Skeletal muscle cell (primary cell): ENCODE measurements around the gene PRKCSH.
"Not testable (repeated sequence)": the region's sequence is repeated elsewhere in the genome, so short reads cannot be mapped to it uniquely, and the experiment has no call there.

Source experiments
- DNase-seq: peaks from one replicate; pipeline ENCODE4 v3.0.0-alpha.2; 2010; ENCODE audit warnings: low read depth
- H3K4me3 ChIP-seq: 2 replicates; pipeline ENCODE4 v1.5.1; 2011; ENCODE audit warnings: low read depth, mild to moderate bottlenecking, control low read depth, low read length, moderate library complexity

Gene PRKCSH

DNA sequence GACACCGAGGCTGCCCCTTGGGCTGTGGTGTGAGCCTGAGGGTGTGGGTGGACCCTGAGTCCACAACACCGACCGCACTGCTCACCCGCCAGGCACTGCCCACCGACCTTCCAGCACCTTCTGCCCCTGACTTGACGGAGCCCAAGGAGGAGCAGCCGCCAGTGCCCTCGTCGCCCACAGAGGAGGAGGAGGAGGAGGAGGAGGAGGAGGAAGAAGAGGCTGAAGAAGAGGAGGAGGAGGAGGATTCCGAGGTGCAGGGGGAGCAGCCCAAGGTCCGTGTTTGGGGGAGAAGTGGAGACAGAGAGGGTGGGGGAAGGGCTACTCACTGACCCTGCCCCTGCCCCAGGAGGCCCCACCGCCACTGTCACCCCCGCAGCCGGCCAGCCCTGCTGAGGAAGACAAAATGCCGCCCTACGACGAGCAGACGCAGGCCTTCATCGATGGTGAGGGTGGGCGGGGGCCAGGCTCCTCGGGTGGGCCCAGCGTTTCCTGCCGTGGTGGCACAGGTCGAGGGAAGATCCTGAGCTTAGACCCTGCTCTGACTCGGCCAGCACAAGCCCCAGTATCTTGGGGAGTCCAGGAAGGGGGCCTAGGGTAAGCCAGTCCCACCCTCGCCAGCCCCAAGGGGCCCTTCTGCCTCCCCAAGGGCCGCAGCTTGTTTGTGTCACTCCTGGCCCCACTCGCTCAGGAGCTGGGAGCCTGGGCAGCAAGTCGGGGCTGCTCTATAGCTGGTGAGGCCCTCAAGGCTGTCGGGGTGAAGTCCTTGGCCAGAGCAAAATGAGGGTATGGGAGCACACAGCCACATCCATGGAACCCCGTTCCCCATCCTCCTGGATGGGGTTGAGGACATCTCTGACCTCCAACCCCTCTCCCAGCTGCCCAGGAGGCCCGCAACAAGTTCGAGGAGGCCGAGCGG, 12.2 kb downstream of the PRKCSH start:
- no peak overlapping the region for H3K4me3 ChIP-seq
- no peak for DNase-seq

DNA sequence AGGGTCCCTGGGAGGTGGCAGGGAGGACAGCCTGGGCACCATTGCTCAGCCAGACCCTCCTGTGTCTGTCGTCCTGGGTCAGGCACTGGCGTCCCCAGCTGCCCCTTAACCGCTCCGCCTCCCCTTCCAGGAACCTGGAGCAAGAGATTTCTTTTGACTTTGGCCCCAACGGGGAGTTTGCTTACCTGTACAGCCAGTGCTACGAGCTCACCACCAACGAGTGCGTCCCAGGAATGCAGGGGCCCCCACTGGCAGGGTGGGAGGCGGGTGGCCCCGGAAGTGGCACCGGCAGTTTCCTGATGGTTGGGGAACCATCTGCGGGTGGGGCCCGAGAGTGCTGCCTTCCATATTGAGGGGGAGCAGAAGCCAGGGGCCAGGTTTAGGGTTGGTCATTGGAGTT, 13.0 kb downstream of the PRKCSH start:
- no peak for DNase-seq
- H3K4me3 ChIP-seq = no peak overlapping the region

DNA sequence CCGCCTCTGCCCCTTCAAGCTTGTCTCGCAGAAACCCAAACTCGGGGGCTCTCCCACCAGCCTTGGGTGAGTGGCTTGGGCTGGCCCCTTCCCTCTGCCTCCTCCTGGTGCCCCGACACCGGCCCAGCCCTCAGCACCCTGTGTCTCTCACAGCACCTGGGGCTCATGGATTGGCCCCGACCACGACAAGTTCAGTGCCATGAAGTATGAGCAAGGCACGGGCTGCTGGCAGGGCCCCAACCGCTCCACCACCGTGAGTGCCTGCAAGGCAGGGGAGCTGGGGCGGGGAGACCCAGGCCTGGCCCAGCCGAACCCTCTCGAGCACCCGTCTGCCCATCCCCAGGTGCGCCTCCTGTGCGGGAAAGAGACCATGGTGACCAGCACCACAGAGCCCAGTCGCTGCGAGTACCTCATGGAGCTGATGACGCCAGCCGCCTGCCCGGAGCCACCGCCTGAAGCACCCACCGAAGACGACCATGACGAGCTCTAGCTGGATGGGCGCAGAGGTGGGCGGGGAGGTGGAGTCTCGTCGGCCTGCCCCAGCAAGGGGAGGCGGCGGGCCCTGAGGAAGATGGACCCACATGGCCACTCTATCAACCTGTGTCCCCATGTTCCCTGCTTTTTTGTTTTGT, 13.6 kb downstream of the PRKCSH start:
- H3K4me3 ChIP-seq = no peak overlapping the region
- no peak for DNase-seq

DNA sequence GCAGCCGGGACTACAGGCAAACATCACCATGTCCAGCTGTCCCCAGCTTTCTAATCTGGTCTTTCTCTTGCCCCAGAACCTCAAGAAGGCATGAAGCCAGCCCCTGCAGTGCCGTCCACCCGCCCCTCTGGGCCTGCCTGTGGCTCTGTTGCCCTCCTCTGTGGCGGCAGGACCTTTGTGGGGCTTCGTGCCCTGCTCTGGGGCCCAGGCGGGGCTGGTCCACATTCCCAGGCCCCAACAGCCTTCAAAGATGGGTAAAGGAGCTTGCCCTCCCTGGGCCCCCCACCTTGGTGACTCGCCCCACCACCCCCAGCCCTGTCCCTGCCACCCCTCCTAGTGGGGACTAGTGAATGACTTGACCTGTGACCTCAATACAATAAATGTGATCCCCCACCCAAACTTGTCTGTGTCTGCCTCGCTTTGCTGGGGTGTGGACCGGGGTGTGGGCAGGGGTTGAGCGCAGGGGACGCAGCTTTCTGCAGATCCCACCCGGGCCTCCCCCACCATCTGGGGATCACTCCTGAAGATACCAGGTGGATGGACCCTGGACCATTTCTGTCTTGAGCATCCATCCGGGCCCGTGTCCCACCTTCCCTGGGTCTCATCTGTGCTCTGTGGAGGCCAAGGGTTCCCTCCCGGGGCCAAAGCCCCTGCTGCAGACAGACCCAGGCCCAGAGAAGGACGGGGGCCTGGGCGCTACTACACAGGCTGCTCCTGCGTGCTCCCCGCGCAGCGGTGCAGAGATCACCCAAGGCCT, 15.3 kb downstream of the PRKCSH start:
- no peak for DNase-seq
- no peak overlapping the region for H3K4me3 ChIP-seq

DNA sequence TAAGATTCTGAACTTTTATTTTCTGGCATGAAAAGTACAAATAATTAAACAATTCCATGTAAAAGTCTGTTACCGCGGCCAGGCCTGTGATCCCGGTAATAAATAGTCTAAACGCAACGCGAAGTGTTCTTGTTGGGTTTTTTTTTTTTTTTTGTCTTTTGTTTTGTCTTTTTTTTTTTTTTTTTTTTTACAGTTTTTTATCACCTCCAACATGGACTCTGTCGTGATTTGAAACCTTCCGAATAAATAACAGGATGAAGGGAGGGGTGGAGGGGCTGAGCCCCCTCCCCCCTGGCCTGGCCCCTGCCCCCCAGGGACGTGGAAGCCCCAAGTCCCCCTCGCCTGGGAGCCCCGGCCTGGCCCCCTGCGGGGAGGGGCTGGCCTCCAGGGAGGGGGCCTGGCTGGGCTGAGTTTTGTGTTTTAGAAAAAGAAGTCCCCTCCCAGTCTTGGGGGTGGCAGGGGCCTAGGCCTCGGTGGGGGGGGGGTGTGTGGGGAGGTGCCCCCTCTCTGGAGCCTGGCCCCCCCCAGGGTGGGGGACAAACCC, 16.0 kb downstream of the PRKCSH start:
- no peak for DNase-seq
- H3K4me3 ChIP-seq = no peak overlapping the region

DNA sequence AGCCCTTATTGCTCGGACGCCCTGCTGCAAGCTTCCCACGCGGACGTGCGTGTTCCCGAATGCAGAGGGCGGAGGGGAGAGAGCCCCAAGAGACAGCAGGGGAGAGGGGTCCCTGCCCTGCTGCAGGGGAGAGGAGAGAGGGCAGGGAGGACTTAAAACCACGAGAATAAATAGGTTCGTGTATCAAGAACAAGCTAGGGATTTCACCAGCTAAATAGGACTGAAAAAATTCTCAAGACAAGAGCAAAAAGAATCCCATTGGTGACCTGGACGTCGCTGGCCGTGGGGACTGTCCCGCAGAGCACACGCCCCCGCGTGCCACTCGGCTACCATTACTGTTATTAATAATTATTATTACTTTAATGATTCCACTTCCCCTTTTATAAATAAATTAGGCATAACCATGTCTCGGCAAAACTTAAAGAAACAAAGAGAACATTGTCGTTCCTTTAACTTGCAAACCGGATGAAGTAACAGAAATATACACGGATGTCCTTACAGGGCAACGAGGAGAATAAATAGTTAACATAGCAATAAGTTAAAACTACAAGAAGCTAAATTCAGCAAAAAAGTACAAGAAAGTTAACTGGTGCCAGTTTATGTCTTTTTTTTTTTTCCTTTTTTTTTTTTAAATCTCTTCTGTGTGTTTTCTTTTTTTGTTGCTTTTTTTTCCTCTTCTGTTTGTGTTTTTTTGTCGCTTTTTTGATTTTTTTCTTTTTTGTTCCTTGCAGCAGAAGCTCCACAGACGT, 16.6 kb downstream of the PRKCSH start:
- DNase-seq = no peak
- no peak overlapping the region for H3K4me3 ChIP-seq

DNA sequence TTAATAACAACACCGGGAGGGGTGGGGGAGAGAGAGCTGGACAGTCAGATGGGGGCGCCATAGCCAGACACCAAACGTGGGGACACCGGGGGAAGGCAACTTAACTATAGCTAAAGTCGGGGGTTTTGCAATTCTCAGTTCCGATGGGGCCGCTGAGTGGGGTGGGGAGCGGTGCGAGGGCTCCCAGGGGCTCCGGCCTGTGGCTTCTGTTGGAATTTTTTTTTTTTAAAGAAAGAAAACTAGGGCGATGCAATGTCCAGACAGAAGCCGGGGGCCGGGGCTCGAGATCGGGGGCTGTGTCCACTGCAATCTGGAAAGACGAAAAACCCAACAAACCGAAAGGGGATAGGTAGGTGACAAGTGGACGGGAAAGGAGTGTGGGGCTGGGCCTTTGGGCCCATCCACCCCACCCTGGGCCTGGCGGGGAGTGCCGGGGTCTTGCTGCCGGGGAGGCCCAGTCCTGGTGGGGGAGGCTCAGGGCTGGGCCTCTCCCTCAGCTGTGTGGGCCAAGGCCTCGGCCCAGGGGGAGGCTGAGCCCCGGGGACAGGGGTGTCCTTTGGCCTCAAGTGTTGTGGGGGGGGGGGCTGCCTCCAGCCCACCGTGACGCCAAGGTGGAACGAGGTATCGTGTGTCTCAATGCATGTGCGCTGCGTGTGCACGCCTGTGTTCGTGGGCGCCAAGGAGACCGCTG, 17.3 kb downstream of the PRKCSH start:
- no peak for DNase-seq
- H3K4me3 ChIP-seq = no peak overlapping the region

DNA sequence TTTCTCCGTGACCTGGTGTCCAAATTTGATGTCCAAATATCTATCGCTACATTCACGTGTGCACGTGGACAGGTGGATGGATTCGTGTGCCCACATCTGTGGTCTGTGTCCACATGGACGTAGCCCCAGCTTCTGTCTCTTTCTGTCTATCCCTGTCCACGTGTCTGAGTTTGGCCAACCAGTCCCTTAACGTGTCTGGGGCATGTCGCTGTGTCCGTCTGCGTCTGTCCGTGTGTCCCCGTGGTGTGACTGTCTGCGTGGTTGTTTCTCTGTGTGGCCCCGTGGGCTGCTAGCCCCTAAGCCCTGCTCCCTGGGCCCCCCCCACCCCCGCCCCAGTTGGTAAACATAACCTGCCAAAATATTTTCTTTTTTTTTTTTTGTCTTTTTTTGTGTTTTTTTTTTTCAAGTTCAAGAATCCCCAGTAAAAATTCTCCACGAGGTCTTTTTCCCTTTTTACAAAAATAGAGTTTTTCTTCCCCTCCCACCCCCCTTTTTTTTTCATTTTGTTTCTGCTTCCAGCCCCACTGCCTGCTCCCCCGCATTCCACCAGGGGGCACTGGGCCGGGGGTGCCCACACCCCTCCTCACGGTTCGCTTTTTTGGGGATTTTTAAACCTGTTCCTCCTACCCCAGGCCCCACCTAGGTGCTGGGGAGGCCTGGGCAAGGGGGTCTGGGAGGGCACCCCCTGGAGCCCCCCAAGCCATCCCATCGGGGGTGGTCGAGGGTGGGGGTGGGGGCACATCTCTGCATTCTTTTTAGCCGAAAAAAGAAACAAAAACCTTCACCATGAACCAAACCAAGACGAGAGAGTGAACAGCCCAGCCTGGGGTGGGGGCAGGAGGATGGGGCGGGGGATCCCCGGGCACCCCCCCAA, 18.3 kb downstream of the PRKCSH start:
- no peak overlapping the region for H3K4me3 ChIP-seq
- no peak for DNase-seq

DNA sequence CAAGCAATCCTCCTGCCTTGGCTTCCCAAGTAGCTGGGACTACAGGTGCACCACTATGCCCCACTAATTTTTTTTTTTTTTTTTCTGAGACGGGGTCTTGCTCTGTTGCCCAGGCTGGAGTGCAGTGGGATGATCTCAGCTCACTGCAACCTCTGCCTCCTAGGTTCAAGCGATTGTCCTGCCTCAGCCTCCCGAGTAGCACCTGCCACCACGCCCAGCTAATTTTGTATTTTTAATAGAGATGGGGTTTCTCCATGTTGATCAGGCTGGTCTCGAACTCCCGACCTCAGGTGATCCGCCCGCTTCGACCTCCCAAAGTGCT, 19.8 kb downstream of the PRKCSH start:
- not testable (repeated sequence) for DNase-seq, H3K4me3 ChIP-seq

DNA sequence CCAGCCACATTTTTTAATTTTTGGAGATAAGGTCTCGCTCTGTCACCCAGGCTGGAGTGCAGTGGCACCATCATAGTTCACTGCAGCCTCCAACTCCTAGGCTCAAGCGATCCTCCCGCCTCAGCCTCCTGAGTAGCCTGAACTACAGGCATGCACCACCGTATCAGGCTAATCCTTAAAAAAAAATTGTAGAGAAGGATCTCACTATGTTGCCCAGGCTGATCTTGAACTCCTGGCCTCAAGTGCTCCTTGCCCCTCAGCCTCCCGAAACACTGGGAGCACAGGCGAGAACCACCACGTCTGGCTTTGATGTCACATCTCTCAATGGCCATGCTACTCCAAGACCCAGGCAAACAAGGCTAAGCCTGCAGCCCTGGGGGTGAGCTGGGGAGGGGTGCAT, 21.2 kb downstream of the PRKCSH start:
- no peak overlapping the region for H3K4me3 ChIP-seq
- no peak for DNase-seq

DNA sequence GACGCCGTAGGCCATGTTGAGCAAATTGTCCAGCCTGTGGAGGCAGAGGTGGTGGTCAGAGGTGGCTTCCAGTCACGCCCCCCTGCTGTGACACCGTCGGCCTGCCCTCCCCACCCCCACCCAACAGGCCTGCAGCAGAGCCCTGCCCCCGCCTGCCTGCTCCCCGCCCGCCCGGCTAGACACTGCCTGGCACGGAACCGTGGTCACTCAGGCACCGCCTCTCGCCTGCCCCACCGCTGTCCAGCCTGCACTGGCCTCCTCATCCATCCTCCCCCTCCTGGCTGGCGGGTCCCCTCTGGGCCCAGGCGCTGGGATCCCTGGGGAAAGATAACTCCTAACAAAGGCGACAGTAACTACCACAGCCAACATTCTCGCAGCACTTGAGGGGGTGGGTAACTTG, 21.7 kb downstream of the PRKCSH start:
- H3K4me3 ChIP-seq = no peak overlapping the region
- DNase-seq = no peak

DNA sequence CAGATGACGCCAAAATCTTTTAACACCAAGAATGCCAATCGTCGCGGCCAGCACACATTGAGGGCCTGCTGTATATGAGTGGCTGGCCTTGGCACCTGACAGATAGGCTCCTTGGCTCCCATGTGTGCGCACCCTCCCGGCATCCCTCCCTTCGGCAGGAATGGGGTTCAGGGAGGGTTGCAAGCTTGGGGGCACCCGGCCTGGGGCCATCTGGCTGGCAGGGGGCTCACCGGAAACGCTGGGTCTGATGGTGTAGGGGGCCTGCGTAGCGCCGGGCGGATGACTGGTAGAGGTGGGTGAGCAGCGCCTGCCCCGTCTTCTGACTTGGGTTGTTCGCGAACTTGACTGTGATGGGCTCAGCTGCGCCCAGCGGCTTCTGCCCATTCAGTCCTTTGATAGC, 22.4 kb downstream of the PRKCSH start:
- H3K4me3 ChIP-seq = no peak overlapping the region
- no peak for DNase-seq

DNA sequence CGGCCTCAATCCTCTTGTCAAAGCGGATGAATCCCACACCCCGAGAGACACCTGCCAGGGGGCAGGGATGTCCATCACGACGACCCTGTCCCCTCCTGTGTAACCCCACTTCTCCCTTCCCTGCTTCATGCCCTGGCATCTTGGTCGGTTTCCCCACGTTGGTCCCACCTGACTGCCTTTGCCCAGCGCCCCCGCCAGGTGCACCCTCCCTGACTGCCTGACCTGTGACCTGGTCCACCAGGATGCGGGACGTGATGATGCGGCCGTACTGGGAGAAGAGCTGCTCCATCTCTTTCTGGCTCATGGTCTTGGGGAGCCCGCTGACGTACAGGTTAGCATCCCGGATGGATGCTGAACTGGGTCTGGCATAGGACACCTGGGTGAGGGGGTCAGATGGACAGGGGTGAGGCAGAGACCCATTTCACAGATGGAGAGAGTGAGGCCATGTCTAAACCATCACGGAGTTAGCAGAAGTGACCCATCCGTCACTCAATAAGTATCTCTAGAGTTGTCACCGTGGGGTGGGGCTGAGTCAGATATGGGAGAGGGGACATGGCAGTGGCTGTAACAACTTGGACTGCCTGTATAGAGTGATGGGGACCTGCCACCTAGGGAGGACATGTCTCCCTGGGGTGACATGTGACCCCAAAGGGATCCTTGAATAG, 22.9 kb downstream of the PRKCSH start:
- no peak overlapping the region for H3K4me3 ChIP-seq
- DNase-seq = no peak

DNA sequence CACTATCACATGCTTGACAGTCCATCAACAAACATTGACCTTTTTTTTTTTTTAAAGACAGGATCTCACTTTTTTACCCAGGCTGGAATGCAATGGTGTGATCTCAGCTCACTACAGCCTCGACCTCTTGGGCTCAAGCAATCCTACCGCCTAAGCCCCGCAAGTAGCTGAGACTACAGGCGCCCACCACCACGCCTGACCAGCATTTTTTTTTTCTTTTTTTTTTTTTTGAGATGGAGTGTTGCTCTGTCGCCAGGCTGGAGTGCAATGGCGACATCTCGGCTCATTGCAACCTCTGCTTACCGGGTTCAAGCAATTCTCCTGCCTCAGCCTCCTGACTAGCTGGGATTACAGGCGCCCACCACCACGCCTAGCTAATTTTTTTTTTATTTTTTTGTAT, 23.5 kb downstream of the PRKCSH start:
- DNase-seq, H3K4me3 ChIP-seq: not testable (repeated sequence)

DNA sequence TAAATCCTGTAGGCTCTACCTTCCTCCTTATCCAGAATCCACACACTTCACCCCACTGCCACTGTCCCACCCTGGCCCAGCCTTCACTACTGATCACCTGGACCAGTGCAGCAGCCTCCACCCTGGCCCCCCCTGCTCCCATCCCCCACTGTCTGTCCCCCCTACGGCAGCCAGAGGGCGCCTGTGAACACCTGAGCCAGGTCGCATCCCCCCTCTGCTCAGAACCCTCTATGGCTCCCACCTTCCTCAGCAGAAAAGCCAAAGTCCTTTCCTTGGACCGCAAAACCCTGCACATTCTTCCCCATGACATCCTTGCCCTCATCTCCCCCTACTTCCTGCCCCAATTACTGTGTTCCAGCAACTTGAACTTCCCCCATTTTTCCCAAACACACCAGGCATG, 24.8 kb downstream of the PRKCSH start:
- DNase-seq = no peak

DNA sequence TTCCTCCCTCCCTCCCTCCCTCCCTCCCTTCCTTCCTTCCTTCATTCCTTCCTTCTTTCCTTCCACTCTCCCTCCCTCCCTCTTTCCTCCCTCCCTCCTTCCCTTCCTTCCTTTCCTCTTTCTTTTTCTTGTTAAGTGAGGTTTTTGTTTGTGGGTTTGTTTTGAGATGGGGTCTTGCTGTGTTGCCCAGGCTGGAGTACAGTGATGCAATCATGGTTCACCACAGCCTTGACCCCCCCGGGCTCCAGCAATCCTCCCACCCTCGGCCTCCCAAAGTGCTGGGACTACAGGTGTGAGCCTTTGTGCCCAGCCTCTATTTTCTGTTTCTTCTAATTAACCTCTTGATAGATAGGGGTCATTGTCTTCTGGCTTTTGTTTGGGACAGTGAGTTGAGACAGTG, 26.0 kb downstream of the PRKCSH start:
- no peak for DNase-seq
- H3K4me3 ChIP-seq = no peak overlapping the region

More for the DNA sequence above, 24.8 kb downstream of the PRKCSH start:
- H3K4me3 ChIP-seq = no peak overlapping the region

DNA sequence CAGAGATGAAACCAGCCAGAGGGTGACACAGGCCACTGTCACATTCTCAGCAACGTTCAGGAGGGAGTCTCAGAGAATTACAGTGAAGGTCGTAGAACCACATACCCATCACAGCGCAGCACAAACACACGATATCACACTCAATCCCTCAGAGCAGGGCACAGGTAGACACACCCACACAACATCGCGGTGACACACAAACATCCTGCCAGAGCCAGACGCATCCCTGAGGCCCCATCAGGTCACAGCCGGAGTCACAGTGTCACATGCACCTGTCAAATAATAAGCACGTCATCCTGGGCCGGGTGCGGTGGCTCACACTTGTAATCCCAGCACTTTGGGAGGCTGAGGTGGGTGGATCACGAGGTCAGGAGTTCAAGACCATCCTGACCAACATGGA, 28.0 kb downstream of the PRKCSH start:
- no peak overlapping the region for H3K4me3 ChIP-seq
- no peak for DNase-seq
